H1 (cell line): ENCODE data around the gene PDE4D.

Experiments
- BCL11A ChIP-seq, 2 experiments: IDR thresholded peaks; one replicate each; pipeline ENCODE4 v1.6.1; 2011; ENCODE audit warnings: low read depth in 2 of 2, low read length in 2 of 2, mild to moderate bottlenecking in 2 of 2
- CBX8 ChIP-seq: fragments of 300-800, 300-1000 bp; sonication (generic); IDR thresholded peaks from 2 replicates; pipeline ENCODE4 v1.7.1; 2016; ENCODE audit warnings: low read depth, low read length, borderline replicate concordance
- CTCF ChIP-seq, 3 experiments: IDR thresholded peaks; 1 replicate in 2 of 3; 2 replicates in 1 of 3; pipeline versions ENCODE4 v1.5.1 to v1.6.1; 2011; ENCODE audit warnings: low read length in 3 of 3, mild to moderate bottlenecking in 3 of 3, inconsistent platforms in 2 of 3, low read depth in 1 of 3, moderate library complexity in 1 of 3; ENCODE audit not compliant: insufficient read depth in 1 of 3; ENCODE audit errors: control extremely low read depth in 1 of 3
- EZH2 ChIP-seq: fragments of 200-600 bp; sonication (generic); IDR thresholded peaks from 2 replicates; pipeline ENCODE4 v1.7.1; 2012; ENCODE audit warnings: low read depth, mild to moderate bottlenecking, moderate library complexity, low read length, inconsistent platforms; ENCODE audit not compliant: severe bottlenecking
- NRF1 ChIP-seq: IDR thresholded peaks from 2 replicates; pipeline ENCODE4 v1.6.1; 2011; ENCODE audit warnings: mild to moderate bottlenecking, low read depth, low read length, improper control_type of control experiment
- POLR2AphosphoS5 ChIP-seq: IDR thresholded peaks from 2 replicates; pipeline ENCODE4 v1.6.1; 2011; ENCODE audit warnings: low read depth, low read length
- SIN3A ChIP-seq, 2 experiments: IDR thresholded peaks in 1 of 2; conservative IDR thresholded peaks in 1 of 2; 2 replicates each; pipeline ENCODE4 v1.6.1; 2011 to 2012; ENCODE audit warnings: low read length in 2 of 2, improper control_type of control experiment in 1 of 2, low read depth in 1 of 2, mild to moderate bottlenecking in 1 of 2
- SIRT6 ChIP-seq: IDR thresholded peaks from one replicate; pipeline ENCODE4 v1.7.1; 2012; ENCODE audit warnings: low read length, inconsistent platforms
- YY1 ChIP-seq: IDR thresholded peaks from 2 replicates; pipeline ENCODE4 v1.6.1; 2011; ENCODE audit warnings: low read depth, mild to moderate bottlenecking, low read length
- TF ChIP-seq, protein P1 (sequence below): IDR thresholded peaks from 2 replicates; pipeline ENCODE4 v1.6.1; 2012; ENCODE audit warnings: inconsistent platforms

DNA sequence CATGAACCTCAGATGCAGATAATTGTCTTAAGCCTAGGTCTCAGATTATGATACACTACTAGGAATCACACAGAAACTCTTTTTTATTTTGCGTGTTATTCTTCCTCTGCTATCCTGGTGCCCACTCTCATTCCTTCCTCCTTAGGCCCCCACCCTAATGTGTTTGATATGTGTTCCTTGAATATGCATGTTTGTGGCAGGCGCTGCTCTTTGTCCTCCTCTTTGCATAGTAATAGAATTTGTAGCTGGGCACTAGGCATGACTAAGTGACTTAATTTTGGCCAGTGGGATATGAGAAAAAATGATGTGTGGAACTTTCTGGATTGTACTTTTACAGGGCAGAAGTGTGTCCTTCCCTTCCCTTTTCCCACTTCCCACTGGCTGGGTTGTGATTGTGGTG lies 965.6 kb downstream of the PDE4D start:
- TF ChIP-seq CTCF (IDR thresholded peaks at IDR 0.05; ENCODE audit: control extremely low read depth in 1 of 3, insufficient read depth in 1 of 3, low read depth in 1 of 3, low read length in 3 of 3) (no peak), POLR2AphosphoS5 (no peak), BCL11A (IDR thresholded peaks at IDR 0.05; ENCODE audit: low read depth in 2 of 2, low read length in 2 of 2) (no peak), SIN3A (conservative IDR thresholded peaks at IDR 0.05 in 1 of 2, IDR thresholded peaks at IDR 0.05 in 1 of 2; ENCODE audit: low read depth in 1 of 2, low read length in 2 of 2) (no peak), CBX8 (no peak), EZH2 (no peak), YY1 (no peak), SIRT6 (no peak), NRF1 (no peak)
- TF ChIP-seq, protein P1, sequence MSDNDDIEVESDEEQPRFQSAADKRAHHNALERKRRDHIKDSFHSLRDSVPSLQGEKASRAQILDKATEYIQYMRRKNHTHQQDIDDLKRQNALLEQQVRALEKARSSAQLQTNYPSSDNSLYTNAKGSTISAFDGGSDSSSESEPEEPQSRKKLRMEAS: no peak
